Kidney capillary endothelial cell (primary cell): ENCODE measurements around the gene LRCH1.

Experiments
- DNase-seq: peaks from one replicate; pipeline ENCODE4 v3.0.0-alpha.2; 2018; ENCODE audit warnings: low spot score

Gene LRCH1

DNA sequence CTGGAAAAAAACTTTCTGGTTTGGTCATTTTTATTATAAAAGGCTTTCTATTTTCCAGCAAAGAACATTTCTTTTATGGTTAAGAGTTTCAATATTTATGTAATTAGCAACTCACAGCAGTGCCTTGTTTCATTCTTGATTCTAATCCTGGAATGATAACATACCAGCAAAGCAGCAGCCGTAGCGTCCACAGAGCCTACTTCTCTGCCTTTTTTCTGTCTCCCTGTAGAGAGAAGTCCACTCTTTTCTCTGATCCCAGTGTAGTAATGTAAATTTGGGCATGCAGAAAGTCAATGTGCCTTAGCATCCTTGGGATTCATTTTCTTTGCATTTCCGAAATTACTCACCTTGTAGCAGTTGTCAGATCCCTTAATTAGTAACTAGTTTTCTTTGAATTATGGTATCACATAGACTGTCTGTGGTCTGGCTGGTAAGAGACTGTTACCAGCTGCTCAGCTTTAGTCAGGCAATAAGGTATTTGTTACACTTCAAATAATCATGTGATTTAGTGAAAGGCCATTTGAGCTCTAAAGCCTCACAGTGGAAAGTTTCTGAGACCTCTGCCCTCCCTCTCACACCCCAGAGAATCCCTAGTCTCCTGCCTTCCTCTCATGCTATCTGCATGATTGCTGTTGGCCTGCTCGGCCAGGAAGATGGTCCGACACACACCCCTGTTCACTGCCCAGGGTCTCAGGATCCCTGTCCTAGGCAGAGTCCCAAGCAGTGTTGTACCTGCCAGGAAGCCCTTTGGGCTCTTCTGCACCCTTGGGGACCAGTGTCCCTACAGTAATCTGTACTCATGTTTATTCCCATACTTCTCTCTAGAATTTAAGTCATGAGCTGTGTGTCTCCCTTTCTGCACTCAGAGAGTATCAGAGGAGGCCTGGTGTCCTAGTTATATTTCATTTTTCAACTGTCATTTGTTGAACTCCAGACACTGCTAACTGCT, 86.3 kb downstream of the LRCH1 start:
- no peak for DNase-seq

DNA sequence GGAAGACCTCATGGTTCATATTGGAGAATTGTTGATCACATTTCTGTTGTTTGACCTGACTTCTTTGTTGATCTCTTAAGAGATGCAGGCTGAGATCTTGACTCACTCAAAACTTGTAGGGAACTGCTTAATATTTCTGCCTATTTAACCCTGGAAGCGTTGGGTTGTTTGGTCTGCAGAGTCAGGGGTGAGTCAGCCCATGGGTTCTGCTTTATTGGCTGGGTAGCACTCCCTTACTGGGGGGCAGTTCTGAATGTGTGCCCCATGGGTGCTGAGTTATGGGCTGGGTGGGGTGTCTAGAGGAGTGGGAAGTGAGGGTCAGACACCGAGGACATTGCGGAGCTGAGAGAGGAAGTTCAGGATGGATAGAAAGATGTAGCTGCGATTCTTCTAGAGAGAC, 87.9 kb downstream of the LRCH1 start:
- DNase-seq = no peak

DNA sequence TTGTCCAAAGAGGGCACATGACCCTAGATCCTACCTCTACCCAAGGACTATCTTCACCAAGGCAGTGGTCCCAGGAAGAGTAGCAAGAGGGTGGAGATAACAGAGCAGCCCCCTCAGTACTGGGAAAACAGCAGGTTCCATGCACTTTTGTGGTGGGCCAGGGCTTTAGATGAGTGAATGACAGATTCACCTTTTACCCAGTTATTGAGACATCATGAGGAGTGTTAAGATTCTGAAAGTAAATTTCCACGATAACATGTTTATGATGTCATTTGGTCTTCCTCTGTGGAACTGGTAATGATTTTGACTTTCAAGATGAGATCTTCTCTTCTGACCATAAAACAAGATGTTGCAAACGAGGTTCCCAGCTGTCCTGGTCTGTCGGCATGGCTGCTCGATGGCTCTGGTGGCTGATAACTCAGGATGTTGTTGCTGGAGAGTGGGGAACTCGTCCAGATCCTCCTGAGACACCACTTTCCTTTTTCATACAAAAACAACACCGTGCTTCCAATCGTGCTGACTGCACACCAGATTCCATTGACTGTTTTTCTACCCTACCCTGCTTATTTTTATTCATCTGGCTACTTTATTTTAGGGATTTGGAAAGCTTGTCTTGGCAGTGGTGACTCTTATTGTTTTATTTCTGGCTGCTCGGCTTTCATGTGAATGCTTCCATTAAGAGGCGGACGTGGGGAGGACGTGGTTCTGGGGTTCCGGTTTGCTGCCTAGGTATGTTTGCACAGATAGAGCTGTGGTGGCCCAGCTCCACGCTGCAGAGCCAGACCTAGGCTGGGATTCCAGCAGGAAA, 88.5 kb downstream of the LRCH1 start:
- no peak for DNase-seq

DNA sequence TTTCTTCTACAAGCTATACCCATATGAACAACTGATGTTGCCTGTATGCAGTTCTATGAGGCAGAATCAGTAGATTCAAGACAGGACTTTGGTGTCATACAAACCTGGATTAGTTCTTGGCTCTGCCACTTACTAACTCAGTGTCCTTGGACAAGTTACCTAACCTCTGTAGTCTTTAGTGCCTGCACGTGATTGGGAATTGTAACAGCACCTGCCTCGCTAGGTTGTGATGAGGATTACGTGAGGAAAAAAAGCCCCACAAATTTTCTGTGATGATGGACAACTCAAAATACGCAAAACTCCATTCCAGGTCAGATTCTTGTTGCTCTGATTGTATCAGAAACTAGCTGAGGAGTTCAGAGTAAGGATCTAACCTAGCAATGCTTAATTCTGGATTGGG, 89.3 kb downstream of the LRCH1 start:
- DNase-seq = no peak

DNA sequence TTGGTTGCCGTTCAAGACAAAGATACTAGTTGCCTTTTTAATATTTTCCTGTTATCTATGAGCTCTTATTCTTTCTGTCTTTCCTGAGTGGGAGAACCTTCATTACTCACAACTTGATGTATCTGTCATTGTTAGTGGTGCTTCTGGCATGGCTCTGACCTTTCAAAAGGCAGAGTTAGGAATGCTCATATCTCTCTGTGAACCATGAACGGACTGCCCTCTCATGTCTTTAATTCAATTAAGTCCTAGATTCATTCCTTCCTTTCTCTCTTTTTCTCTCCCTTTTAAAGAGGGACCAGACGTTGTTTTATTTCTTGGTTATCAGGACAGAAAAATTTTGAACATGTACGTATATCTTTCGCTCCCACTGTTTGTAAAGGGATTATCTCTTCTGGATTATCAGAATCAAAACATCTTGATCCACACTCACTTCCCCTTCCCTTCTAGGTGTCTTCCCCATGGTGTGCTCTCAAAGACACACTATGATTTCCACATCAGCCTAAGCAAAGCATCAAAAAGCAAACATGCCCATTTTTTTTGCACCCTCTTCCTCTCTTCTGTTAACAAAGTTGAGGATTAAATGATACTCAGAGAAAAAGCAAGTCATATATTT, 90.3 kb downstream of the LRCH1 start:
- no peak for DNase-seq

DNA sequence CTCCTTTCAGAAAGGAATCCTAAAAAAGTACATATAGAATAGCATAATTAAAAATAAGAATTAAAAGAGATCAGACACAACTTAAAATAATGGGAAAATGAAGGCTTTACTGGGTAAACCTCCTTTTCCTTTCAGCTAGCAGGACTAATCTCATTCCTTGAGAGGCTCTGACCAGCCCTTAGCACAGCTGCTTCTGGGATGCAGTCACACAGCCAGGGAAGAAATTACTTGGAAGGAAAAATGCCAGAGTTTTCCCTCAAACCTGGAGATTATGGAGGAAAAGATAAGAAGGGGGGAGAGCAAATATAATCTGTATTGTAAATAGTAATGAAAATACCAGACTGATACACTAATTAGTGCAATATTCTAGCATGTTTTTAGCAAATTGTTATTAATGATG, 91.8 kb downstream of the LRCH1 start:
- no peak for DNase-seq

DNA sequence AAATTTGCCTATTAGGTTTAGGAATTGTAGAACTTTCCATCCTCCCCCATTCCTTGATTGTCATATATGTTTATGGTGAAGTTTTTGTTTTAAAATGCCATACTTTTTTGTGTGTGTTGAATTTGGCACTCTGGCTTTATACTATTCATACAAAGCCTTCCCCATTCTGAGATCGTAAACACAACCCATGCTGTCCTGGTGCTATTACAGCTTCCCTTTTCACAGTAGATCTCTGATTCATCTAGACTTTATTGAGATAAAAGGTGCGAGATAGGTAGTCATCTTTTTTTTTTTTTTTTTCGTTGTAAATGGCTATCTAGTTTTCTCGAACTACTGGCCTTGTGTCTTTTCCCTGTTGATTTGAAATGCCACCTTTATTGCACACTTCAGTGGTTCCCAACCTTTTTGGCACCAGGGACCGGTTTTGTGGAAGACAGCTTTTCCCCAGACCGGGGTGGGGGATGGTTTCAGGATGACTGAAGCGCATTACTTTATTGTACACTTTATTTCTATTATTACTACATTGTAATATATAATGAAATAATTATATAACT, 94.6 kb downstream of the LRCH1 start:
- no peak for DNase-seq

DNA sequence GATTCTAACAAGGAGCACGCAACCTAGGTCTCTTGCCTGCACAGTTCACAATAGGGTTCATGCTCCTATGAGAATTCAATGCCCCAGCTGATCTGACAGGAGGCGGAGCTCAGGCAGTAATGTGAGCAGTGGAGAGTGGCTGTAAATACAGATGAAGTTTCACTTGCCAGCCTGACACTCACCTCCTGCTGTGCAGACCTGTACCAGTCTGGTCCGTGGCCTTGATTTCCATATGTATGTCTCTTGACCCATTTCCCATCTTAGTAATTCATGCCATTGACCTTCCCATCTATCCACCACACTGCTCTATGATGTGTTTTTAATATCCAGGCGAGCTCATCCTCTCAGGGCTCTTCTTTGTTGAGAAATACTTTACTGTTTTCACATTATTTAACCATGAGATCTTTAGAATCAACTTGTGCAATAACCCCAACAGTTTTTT, 95.2 kb downstream of the LRCH1 start:
- no peak for DNase-seq

DNA sequence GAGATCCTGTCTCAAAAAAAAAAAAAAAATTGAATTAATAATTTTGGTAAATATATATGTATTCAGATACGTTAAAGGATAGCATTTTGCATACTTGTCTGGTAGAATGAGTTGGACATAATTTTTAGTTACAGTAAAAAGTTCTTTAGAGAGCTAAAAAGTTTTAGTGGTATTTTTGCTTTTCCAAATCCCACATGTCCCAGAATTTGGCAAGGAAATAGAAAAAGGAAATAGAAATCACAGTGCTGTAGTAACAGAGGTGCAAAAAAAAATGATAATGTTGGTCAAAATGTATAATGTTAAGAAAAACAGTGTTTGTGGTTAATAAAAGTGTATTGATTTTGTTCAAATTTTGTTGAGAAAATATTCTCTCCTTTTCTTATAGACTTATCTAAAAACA, 96.8 kb downstream of the LRCH1 start:
- DNase-seq = no peak

DNA sequence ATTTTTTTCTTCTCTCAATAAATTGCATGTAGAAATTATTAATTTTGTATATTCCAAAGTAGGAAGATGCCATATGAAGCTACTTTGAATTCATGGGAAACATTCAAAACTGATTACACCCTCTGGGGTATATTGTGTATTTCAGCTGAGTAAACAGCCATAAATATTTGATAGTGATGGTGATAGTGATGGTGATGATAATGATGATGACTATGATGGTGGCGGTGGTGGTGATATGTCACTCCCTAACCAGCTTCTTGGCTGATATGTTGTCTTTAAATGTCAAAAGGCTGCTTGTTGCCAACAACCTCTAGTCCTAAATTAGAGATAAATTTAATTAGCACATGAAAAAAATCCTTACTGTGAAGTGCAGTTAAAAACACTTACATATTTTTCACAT, 102.0 kb downstream of the LRCH1 start:
- no peak for DNase-seq

DNA sequence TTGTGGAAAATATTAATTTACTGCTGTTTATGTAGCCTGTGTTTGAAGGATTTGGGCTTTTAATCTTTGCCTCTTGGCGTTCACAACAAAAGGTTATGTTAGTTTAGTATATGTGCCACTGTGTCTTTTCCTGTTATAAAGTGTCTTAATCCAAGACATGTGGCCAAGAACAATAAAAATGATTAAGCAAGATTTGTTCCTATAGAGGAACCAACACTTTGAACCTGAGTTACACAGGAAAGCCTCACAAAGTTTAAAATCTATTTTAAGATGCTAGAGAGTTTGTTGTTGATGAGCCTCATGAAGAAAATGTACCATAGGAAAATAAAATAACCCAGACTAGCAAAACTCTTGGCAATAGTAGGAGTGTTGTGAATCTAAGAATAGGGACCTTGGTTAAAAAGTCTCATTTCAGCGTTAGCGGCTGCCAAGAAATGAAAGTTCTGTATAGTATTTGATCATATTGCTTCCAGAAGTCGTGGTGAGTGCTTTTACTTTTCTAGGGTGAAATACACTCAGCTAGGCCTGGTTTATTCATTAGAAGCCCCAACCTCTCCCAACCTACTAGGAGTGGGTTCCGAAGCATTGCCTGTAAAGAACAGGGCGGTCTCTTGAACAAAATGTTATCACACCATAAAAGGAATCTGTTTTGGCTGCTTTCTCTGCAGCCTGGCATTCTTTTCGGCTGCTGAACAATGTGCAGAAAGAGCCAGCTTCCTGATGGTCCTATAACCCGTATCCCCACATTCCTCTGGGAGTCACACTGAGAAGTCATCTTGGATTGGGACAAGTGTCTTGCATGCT, 102.6 kb downstream of the LRCH1 start:
- DNase-seq = peak; percentile 44

DNA sequence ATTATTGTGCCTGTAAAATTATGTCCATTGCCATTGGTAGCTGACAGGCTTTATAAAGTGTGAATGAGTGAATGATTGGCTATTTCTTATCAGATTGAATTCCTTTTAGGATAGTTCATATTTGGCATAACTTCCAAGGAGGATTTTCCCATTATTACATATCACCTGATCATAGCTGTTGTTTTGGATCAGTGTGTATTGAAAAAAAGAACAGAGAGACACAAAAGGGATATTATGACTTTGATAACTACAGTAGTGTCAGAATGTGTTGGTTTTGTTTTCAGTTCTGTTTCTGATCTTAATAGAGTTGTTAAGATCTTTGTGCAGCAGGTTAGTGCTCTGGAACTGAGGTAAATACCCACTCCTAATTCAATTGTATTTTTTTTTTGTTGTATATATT, 103.8 kb downstream of the LRCH1 start:
- DNase-seq = no peak

DNA sequence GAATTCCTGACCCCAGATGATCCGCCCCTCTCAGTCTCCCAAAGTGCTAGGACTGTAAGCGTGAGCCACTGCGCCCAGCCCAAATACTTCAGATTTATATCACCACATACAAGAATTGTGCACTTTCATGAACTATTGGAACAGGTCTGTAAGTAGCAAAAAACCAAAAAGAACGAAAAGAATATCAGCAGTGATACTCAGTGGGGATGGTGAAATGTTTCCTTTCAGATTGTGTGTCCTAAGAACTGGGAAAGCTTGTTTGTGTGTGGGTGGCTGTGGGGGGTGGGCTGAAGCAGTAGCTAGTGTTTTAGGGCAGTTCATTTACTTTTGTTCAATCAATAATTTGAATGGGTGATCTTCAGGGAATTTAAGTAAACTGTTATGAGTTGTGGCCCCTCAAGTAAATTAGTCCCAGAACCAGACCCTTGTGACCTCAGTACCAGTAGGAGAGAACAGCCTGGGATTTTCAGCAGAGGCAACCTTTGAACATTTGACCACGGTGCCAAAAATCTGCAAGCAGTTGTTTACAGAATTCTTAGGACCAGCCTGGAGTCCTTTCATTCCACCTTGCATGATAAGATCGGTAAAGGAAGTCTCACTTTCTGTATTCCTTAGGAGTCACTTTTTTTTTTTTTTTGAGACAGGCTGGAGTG, 106.6 kb downstream of the LRCH1 start:
- DNase-seq = no peak

DNA sequence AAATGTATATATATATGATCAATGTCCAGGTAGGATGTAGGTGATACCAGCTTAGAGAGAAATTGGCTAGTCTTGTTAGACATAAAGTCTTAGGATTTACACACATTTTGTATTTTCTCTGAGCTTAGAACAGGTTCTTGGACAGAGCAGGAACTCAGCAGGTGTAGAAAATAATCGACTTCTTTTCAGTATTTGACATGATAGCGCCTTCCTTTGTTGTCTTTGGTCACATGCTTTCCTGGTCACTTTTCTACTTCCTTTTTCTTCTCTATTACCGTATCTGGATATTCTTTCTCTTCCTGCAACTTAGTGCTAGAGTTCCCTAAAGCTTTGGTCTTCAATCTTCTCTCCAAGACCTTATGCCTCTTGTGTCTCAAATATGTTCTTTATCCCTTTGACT, 107.4 kb downstream of the LRCH1 start:
- DNase-seq = no peak

DNA sequence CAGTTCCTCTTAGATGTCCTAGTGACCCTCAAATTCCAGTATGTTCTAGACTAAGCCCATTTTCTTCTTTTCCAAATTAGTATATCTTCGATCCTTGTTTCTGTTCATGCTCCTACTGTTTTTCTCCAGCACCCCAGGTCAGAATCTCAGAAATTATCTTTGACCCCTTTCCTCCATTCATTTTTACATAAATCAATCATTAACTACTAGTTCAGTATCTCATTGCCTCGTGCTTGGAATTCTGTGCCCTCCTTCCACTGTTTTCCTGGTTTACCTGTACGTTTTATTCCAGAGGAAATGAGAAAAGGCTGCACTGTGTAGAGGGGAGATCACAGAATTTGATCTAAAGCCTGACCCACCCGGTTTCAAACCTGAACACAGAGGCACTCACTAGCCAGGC, 107.9 kb downstream of the LRCH1 start:
- no peak for DNase-seq

DNA sequence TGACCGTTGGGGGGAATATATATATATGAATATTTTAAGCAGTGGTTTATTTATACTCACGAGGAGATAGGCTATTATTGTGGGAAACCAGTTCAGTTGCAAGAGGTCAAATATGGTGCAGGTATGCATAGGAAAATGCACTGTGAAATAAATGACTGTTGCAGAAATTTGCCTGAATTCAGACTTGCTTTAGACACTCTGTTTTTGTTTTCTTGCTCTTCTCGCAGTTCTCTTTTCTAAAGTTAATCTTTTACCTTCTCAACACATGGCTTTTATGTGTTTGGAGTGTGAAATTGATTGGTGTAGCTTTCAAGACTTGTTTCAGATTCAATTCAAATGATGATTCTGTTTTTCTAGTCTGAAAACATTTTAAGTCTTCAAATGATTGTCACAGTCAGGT, 109.7 kb downstream of the LRCH1 start:
- no peak for DNase-seq

DNA sequence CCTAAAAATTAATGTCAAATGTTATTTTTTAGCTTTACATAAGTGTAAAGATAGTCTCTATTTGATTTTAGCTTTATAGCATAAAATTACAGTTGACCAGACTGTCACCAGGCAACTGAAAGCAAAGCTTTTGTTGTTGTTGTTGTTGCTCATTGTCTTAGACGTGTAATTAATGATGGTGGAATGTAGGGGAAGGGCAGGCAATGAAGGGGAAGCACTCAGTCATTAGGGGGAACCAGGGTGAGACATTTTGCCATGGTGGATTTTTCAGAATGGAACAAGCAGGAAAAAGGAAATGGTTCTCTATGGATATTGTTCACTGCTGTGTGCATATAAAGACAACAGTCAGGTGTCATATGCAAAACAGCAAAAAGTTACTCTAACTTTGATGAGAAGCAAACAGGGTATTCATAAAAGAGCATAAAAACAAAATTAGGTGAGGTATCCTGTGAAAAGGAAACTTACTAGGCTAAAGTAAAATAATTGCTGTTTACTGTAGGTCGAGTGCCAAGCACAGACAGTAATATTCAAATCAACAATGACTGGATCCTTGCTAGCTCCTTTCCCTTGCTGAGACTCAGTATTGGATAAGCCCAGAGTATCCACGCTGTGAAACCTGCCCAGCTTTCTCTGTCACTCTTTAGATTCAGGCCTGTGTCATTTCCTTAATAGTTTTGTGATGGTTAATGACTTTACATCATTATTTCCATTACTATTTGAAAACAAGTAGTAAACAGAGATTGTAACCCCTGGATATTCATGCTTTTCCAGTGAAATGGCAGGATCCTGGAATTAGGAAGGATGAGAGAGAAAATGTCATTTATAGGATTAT, 110.5 kb downstream of the LRCH1 start:
- peak; percentile 72 for DNase-seq

DNA sequence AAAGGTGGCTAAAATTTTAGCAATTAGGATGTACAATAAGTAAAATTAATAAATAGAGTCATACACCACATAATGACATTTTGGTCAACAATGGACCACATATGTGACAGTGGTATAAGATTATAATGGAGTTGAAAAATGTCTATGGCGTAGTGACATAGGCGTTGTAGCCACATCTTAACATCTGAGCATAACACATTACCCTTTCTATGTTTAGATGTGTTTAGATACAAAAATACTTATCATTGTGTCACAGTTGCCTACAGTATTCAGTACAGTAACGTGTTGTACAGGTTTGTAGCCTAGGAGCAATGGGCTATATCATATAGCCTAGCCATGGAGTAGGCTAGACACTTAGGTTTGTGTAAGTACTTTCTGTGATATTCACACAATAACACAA, 111.2 kb downstream of the LRCH1 start:
- no peak for DNase-seq

DNA sequence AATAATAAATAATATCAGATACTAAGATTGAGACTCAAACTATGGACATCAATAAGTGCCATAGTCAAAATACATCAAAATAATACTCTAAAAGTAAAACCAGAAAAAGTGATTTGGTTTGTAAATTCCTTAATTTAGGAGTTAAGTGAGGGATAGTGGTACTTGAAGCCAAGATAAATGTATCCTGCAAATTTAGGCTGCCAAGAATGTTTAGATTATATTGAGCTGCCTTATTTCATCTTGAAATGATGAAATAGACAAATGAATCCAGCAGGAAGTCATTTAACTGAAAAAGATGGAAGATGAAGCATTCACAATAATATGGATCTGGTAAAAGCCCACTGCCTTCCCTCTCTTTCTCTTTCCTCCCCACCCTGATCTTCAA, 112.3 kb downstream of the LRCH1 start:
- no peak for DNase-seq
